ENCODE results near the gene JDP2.

Gene JDP2

GRCh38 chr14:75393794-75394193, 34.0 kb upstream of the JDP2 start:
- Histone ChIP-seq H3K9me3 (replicated peaks; ENCODE audit: low read length) (peaks cover 3% of the 10 kb centered on the region), H3K27me3 (ENCODE audit: control insufficient read depth, insufficient read depth, low read length) (peaks cover 44% of the 10 kb centered on the region), H3K9ac (ENCODE audit: low read depth, low read length) (no peak overlapping the region), H3K4me2 (ENCODE audit: low read length) (no peak overlapping the region), H3K36me3 (ENCODE audit: insufficient read depth, low read length) (no peaks in the 10 kb centered on the region), H3K4me1 (ENCODE audit: control insufficient read depth, insufficient read depth, low read length) (peaks cover 3% of the 10 kb centered on the region), H3K4me3 (ENCODE audit: low read length) (no peak overlapping the region)

GRCh38 chr14:75395862-75396261, 32.0 kb upstream of the JDP2 start:
- Histone ChIP-seq H3K4me2 (ENCODE audit: low read length) (no peak overlapping the region), H3K9me3 (replicated peaks; ENCODE audit: low read length) (peaks cover 3% of the 10 kb centered on the region), H3K4me3 (ENCODE audit: low read length) (no peak overlapping the region), H3K9ac (ENCODE audit: low read depth, low read length) (no peak overlapping the region), H3K27me3 (ENCODE audit: control insufficient read depth, insufficient read depth, low read length) (peaks cover 52% of the 10 kb centered on the region), H3K36me3 (ENCODE audit: insufficient read depth, low read length) (no peaks in the 10 kb centered on the region), H3K4me1 (ENCODE audit: control insufficient read depth, insufficient read depth, low read length) (peaks cover 11% of the 10 kb centered on the region)

GRCh38 chr14:75399321-75399720, 28.5 kb upstream of the JDP2 start:
- peaks cover 42% of the 10 kb centered on the region for H3K27me3 ChIP-seq (ENCODE audit: control insufficient read depth, insufficient read depth, low read length)
- H3K4me1 ChIP-seq (ENCODE audit: control insufficient read depth, insufficient read depth, low read length), result peaks cover 22% of the 10 kb centered on the region

GRCh38 chr14:75399843-75400775, 27.7 kb upstream of the JDP2 start:
- peak overlapping the region; percentile 32 for H3K4me3 ChIP-seq (ENCODE audit: low read length)
- H3K4me1 ChIP-seq (ENCODE audit: control insufficient read depth, insufficient read depth, low read length), result peaks cover 22% of the 10 kb centered on the region
- H3K4me2 ChIP-seq (ENCODE audit: low read length), result peak overlapping the region; percentile 55
- H3K9me3 ChIP-seq (replicated peaks; ENCODE audit: low read length), result peaks cover 3% of the 10 kb centered on the region
- no peak overlapping the region for H3K9ac ChIP-seq (ENCODE audit: low read depth, low read length)
- peaks cover 35% of the 10 kb centered on the region for H3K27me3 ChIP-seq (ENCODE audit: control insufficient read depth, insufficient read depth, low read length)
- H3K36me3 ChIP-seq (ENCODE audit: insufficient read depth, low read length), result no peaks in the 10 kb centered on the region

More at GRCh38 chr14:75399321-75399720, 28.5 kb upstream of the JDP2 start:
- Histone ChIP-seq H3K9ac (ENCODE audit: low read depth, low read length) (no peak overlapping the region), H3K36me3 (ENCODE audit: insufficient read depth, low read length) (no peaks in the 10 kb centered on the region), H3K4me3 (ENCODE audit: low read length) (no peak overlapping the region), H3K4me2 (ENCODE audit: low read length) (no peak overlapping the region), H3K9me3 (replicated peaks; ENCODE audit: low read length) (peaks cover 3% of the 10 kb centered on the region)

- Histone ChIP-seq H3K36me3 (ENCODE audit: insufficient read depth, low read length) (no peaks in the 10 kb centered on the region), H3K27me3 (ENCODE audit: control insufficient read depth, insufficient read depth, low read length) (peaks cover 28% of the 10 kb centered on the region), H3K4me3 (ENCODE audit: low read length) (no peak overlapping the region), H3K9ac (ENCODE audit: low read depth, low read length) (peak overlapping the region; percentile 8), H3K9me3 (replicated peaks; ENCODE audit: low read length) (peaks cover 3% of the 10 kb centered on the region), H3K4me2 (ENCODE audit: low read length) (peak overlapping the region; percentile 68), H3K4me1 (ENCODE audit: control insufficient read depth, insufficient read depth, low read length) (peaks cover 22% of the 10 kb centered on the region)
Observed at GRCh38 chr14:75401361-75401760, 26.5 kb upstream of the JDP2 start.

- Histone ChIP-seq H3K4me2 (ENCODE audit: low read length) (no peak overlapping the region), H3K4me3 (ENCODE audit: low read length) (no peak overlapping the region), H3K9ac (ENCODE audit: low read depth, low read length) (no peak overlapping the region), H3K36me3 (ENCODE audit: insufficient read depth, low read length) (no peaks in the 10 kb centered on the region), H3K4me1 (ENCODE audit: control insufficient read depth, insufficient read depth, low read length) (peaks cover 22% of the 10 kb centered on the region), H3K9me3 (replicated peaks; ENCODE audit: low read length) (peaks cover 3% of the 10 kb centered on the region), H3K27me3 (ENCODE audit: control insufficient read depth, insufficient read depth, low read length) (peaks cover 18% of the 10 kb centered on the region)
Observed at GRCh38 chr14:75402867-75403413, 24.9 kb upstream of the JDP2 start.

- H3K36me3 ChIP-seq (ENCODE audit: insufficient read depth, low read length), result no peaks in the 10 kb centered on the region
- H3K27me3 ChIP-seq (ENCODE audit: control insufficient read depth, insufficient read depth, low read length), result peaks cover 5% of the 10 kb centered on the region
- peaks cover 21% of the 10 kb centered on the region for H3K4me1 ChIP-seq (ENCODE audit: control insufficient read depth, insufficient read depth, low read length)
- H3K4me3 ChIP-seq (ENCODE audit: low read length), result no peak overlapping the region
- no peak overlapping the region for H3K9ac ChIP-seq (ENCODE audit: low read depth, low read length)
- H3K9me3 ChIP-seq (replicated peaks; ENCODE audit: low read length), result no peaks in the 10 kb centered on the region
- H3K4me2 ChIP-seq (ENCODE audit: low read length), result no peak overlapping the region
Observed at GRCh38 chr14:75404847-75405246, 23.0 kb upstream of the JDP2 start.

- H3K4me1 ChIP-seq (ENCODE audit: control insufficient read depth, insufficient read depth, low read length), result peaks cover 8% of the 10 kb centered on the region
- peaks cover 5% of the 10 kb centered on the region for H3K27me3 ChIP-seq (ENCODE audit: control insufficient read depth, insufficient read depth, low read length)
- no peak overlapping the region for H3K4me3 ChIP-seq (ENCODE audit: low read length)
- H3K9ac ChIP-seq (ENCODE audit: low read depth, low read length), result no peak overlapping the region
- H3K36me3 ChIP-seq (ENCODE audit: insufficient read depth, low read length), result no peaks in the 10 kb centered on the region
- no peak overlapping the region for H3K4me2 ChIP-seq (ENCODE audit: low read length)
- H3K9me3 ChIP-seq (replicated peaks; ENCODE audit: low read length), result no peaks in the 10 kb centered on the region
Observed at GRCh38 chr14:75406102-75406501, 21.7 kb upstream of the JDP2 start.

GRCh38 chr14:75406856-75407255, 21.0 kb upstream of the JDP2 start:
- Histone ChIP-seq H3K36me3 (ENCODE audit: insufficient read depth, low read length) (no peaks in the 10 kb centered on the region), H3K9ac (ENCODE audit: low read depth, low read length) (no peak overlapping the region), H3K9me3 (replicated peaks; ENCODE audit: low read length) (no peaks in the 10 kb centered on the region), H3K4me3 (ENCODE audit: low read length) (no peak overlapping the region), H3K4me2 (ENCODE audit: low read length) (no peak overlapping the region), H3K27me3 (ENCODE audit: control insufficient read depth, insufficient read depth, low read length) (peaks cover 5% of the 10 kb centered on the region), H3K4me1 (ENCODE audit: control insufficient read depth, insufficient read depth, low read length) (peaks cover under 1% of the 10 kb centered on the region)

- H3K4me2 ChIP-seq (ENCODE audit: low read length), result no peak overlapping the region
- no peak overlapping the region for H3K4me3 ChIP-seq (ENCODE audit: low read length)
- H3K4me1 ChIP-seq (ENCODE audit: control insufficient read depth, insufficient read depth, low read length), result no peaks in the 10 kb centered on the region
- H3K9me3 ChIP-seq (replicated peaks; ENCODE audit: low read length), result no peaks in the 10 kb centered on the region
- no peaks in the 10 kb centered on the region for H3K36me3 ChIP-seq (ENCODE audit: insufficient read depth, low read length)
- no peak overlapping the region for H3K9ac ChIP-seq (ENCODE audit: low read depth, low read length)
- peaks cover 5% of the 10 kb centered on the region for H3K27me3 ChIP-seq (ENCODE audit: control insufficient read depth, insufficient read depth, low read length)
Observed at GRCh38 chr14:75409316-75410205, 18.3 kb upstream of the JDP2 start.

GRCh38 chr14:75411214-75411540, 16.6 kb upstream of the JDP2 start:
- no peaks in the 10 kb centered on the region for H3K4me1 ChIP-seq (ENCODE audit: control insufficient read depth, insufficient read depth, low read length)
- H3K36me3 ChIP-seq (ENCODE audit: insufficient read depth, low read length), result no peaks in the 10 kb centered on the region
- H3K9ac ChIP-seq (ENCODE audit: low read depth, low read length), result no peak overlapping the region
- H3K27me3 ChIP-seq (ENCODE audit: control insufficient read depth, insufficient read depth, low read length), result no peaks in the 10 kb centered on the region
- H3K9me3 ChIP-seq (replicated peaks; ENCODE audit: low read length), result no peaks in the 10 kb centered on the region
- H3K4me3 ChIP-seq (ENCODE audit: low read length), result no peak overlapping the region
- H3K4me2 ChIP-seq (ENCODE audit: low read length), result no peak overlapping the region
